ENCODE data around the gene TMC3. TPM values are rescaled to one million over a fixed set of nuclear protein-coding genes. Genes with fewer than 3 reads are reported as not detected.

TMC3 gene
- total RNA-seq: 0.22 TPM

DNA sequence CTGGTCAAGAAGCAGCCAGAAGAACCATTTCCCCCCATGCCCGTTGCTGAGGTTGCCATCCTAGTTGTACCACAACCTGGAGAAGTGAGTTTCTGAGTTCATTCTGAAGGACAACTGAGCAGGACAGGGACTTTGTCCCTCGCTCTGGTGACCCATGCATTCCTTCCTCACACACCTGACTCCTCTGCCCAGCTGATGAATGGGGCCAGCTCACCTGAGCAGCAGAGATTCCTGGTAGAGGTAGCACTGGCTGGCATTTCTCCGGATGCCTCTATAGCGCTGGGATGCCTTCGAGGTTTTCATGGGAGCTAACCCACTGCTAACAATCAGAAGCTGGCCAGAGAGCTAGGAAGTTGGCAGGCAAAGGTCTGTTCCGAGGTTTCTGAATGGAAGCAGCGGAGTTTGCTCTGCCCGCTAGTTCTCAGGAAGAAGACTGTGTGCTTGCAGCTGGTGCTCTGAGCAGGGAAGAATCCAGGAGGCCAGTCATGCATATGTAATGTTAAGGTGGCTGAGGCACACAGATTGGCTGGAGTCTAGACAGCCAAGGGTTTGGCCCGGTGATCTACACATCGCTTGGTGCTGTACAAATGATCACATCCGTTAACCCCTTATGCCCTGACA, at the start of gene TMC3:
Gene TMC3 (minus strand): TSS at position 439 of the 621 bp plus-strand sequence. CDS start 136 bp downstream, at position 303.

DNA sequence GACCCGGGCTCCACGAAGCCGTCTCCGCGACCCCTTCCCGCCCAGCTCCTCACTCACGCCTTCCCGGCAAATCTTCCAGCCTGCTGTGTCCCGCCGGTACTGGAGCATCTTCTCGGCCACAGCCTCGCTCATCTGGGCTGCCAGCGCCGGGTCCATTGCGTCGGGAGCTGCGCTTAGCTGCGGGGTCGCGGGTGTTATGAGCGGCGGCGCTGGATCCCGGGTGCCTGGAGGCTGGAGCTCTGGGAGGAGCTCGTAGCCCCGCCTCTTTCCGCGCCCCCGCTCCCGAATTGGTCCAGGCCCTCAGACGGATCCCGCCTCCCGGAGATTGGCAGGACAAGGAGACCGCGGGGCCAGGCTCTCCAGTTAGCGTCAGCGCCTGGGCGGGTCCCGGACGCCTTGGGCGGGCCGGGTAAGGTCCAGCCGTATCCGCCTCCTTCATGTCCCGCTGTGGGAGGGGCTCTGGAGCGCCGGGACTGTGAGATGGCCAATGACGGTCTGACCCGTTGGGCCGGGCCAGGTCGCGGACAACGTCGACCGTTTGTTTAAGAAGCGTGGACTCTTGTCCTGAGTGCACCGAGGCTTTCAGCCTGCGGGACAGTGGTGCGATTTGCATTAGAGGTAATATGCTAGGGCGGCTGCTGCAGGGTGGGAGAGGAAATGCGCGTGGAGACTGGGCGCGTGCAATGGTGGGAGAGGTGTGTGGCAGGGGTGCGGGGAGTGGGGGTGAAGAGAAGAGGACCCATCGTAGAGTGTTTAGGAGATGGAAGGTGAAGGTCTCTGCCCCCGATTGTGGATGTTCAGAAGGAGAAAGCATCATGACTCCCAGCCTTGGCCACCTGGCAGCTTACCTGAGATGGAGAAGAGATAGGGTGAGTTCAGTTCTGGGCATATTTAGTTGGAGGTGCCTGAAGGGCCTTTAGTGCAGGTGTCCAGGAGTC, 49.8 kb downstream of the TMC3 start, which contains the start of gene STARD5:
Gene STARD5 (minus strand): TSS at position 198 of the 938 bp plus-strand sequence. CDS start 42 bp downstream, at position 156.

Other genes with a start within 250 kb of the TMC3 start
- 1.2 TPM for gene CFAP161, start 239.9 kb downstream of the TMC3 start, total RNA-seq
- 7.1 TPM for gene IL16, start 177.3 kb downstream of the TMC3 start, total RNA-seq
- 5.1 TPM for gene STARD5, start 50.1 kb downstream of the TMC3 start, total RNA-seq